Gastrocnemius medialis (tissue), 4 donors: ENCODE measurements around the gene OMG.

Source experiments
- POLR2A ChIP-seq, 2 donors: fragments of 450-650 bp; IDR thresholded peaks; one replicate each; pipeline ENCODE4 v1.6.1; 2017; ENCODE audit warnings: antibody characterized with exemption in 2 of 2, mild to moderate bottlenecking in 2 of 2, moderate library complexity in 2 of 2
- TF ChIP-seq, protein P1 (sequence below), 5 experiments: fragments of 450-650 bp in 3 of 5; fragments of 200-600 bp in 2 of 5; sonication (generic) in 2 of 5; IDR thresholded peaks in 4 of 5; conservative IDR thresholded peaks in 1 of 5; 1 replicate in 4 of 5; 2 replicates in 1 of 5; pipeline ENCODE4 v1.5.1; 2016 to 2019; ENCODE audit warnings: antibody characterized with exemption in 5 of 5, mild to moderate bottlenecking in 3 of 5, moderate library complexity in 3 of 5

DNA sequence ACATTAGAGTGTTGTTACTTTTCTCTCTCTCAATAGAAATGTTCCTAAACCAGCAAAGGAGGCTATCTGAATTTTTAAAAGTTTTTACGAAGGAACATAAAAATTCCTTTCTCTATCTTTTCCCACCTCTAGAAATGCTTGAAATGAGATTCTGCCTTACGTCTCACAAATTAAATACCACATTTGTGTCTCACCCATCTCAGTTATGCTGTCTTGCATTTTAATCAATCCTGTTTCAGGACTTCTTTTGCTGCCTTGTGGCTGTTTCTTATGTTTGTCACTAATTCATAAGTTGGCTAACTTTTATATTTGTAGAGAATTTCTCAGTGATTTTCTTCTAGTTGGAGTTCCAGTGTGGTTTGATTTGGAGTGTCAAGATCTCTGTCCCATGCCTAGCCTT is 3.5 kb downstream of the OMG start:
- TF ChIP-seq, protein P1, sequence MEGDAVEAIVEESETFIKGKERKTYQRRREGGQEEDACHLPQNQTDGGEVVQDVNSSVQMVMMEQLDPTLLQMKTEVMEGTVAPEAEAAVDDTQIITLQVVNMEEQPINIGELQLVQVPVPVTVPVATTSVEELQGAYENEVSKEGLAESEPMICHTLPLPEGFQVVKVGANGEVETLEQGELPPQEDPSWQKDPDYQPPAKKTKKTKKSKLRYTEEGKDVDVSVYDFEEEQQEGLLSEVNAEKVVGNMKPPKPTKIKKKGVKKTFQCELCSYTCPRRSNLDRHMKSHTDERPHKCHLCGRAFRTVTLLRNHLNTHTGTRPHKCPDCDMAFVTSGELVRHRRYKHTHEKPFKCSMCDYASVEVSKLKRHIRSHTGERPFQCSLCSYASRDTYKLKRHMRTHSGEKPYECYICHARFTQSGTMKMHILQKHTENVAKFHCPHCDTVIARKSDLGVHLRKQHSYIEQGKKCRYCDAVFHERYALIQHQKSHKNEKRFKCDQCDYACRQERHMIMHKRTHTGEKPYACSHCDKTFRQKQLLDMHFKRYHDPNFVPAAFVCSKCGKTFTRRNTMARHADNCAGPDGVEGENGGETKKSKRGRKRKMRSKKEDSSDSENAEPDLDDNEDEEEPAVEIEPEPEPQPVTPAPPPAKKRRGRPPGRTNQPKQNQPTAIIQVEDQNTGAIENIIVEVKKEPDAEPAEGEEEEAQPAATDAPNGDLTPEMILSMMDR (IDR thresholded peaks at IDR 0.05 in 4 of 5, conservative IDR thresholded peaks at IDR 0.05 in 1 of 5): no peak
- no peak for TF ChIP-seq POLR2A (IDR thresholded peaks at IDR 0.05)
